Measurements from ENCODE around the gene PTGR1.

Gene PTGR1

GRCh38 chr9:111524731-111525055, 74.8 kb downstream of the PTGR1 start:
- DNase-seq (ENCODE audit: low read depth) = no peak
- H3K4me3 ChIP-seq (ENCODE audit: low read length) = peak overlapping the region; percentile 75
- no peak for TF ChIP-seq CTCF (IDR thresholded peaks at IDR 0.05; ENCODE audit: insufficient read depth, low read depth, low read length, missing control alignments)

GRCh38 chr9:111516061-111516465, 83.4 kb downstream of the PTGR1 start:
- DNase-seq (ENCODE audit: low read depth) = peak; percentile 47
- TF ChIP-seq CTCF (IDR thresholded peaks at IDR 0.05; ENCODE audit: insufficient read depth, low read depth, low read length, missing control alignments) = no peak
- no peak overlapping the region for H3K4me3 ChIP-seq (ENCODE audit: low read length)

GRCh38 chr9:111514967-111515366, 84.5 kb downstream of the PTGR1 start:
- DNase-seq (ENCODE audit: low read depth) = peak; percentile 75
- no peak overlapping the region for H3K4me3 ChIP-seq (ENCODE audit: low read length)
- no peak for TF ChIP-seq CTCF (IDR thresholded peaks at IDR 0.05; ENCODE audit: insufficient read depth, low read depth, low read length, missing control alignments)
